ENCODE measurements around the gene ITIH4. TPM values are rescaled to one million over a fixed set of nuclear protein-coding genes. Genes with fewer than 3 reads are reported as not detected.

The ITIH4 gene
- 1 to 10 TPM; 4.9 to 5.5 TPM for total RNA-seq

DNA sequence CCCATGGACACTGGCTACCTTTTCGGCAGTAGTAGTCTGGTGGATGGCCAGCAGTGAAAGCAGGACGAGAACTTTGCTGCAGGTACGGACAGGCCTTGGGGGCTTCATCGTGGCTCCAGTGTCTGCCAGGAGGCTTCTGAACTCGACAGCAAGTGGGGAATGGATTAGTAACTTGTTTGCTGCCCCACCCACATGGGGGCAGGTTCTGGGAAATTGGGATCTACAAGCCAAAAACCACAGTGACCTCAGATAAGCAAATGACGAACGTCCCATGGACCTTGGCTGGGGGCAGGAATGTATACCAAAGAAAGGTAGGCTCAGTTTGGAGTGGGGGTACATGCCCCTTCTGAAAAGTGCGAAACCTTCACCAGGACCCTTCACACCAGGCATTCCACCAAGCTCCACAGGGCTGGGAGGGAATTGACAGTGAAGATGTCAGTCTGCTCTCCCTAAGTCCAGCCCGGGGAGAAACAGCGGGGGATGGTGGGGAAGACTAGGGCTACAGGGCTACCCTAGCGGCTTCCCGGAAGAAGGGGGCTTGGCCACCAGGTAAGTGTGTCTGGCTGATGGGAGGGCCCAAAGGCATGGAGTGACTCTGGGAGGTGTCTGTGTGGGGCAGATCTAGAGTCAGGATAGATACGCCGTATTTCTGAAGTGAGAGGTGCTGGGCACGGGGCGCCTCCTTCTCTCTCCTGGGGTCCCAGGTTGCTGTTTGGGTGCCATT lies at the start of gene ITIH4:
Gene ITIH4, minus strand, starts transcription at position 138 of the 724 bp plus-strand sequence. Its CDS starts 30 bp downstream, at position 108.
- Histone ChIP-seq H3K9me3 (no peaks in the 10 kb centered on the region), H3K27me3 (replicated peaks; ENCODE audit: insufficient read depth) (no peaks in the 10 kb centered on the region), H3K4me3 (no peak within 1 kb of the TSS), H3K4me1 (replicated peaks) (no peaks in the 10 kb centered on the region), H3K36me3 (no peaks in the 10 kb centered on the region), H3K27ac (peak within 1 kb of the TSS in 1 of 2 donors; percentile 7)
- 69% methylated on average over 16 of the region's 16 CpGs for WGBS
- TF ChIP-seq POLR2A (IDR thresholded peaks at IDR 0.05): no peak
- TF ChIP-seq, protein P1, sequence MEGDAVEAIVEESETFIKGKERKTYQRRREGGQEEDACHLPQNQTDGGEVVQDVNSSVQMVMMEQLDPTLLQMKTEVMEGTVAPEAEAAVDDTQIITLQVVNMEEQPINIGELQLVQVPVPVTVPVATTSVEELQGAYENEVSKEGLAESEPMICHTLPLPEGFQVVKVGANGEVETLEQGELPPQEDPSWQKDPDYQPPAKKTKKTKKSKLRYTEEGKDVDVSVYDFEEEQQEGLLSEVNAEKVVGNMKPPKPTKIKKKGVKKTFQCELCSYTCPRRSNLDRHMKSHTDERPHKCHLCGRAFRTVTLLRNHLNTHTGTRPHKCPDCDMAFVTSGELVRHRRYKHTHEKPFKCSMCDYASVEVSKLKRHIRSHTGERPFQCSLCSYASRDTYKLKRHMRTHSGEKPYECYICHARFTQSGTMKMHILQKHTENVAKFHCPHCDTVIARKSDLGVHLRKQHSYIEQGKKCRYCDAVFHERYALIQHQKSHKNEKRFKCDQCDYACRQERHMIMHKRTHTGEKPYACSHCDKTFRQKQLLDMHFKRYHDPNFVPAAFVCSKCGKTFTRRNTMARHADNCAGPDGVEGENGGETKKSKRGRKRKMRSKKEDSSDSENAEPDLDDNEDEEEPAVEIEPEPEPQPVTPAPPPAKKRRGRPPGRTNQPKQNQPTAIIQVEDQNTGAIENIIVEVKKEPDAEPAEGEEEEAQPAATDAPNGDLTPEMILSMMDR (IDR thresholded peaks at IDR 0.05): no peak
- TF ChIP-seq POLR2AphosphoS5 (IDR thresholded peaks at IDR 0.05): no peak
- intact Hi-C loops (cut with DNase I): no loop called here
- no peak for DNase-seq (ENCODE audit: low spot score)

DNA sequence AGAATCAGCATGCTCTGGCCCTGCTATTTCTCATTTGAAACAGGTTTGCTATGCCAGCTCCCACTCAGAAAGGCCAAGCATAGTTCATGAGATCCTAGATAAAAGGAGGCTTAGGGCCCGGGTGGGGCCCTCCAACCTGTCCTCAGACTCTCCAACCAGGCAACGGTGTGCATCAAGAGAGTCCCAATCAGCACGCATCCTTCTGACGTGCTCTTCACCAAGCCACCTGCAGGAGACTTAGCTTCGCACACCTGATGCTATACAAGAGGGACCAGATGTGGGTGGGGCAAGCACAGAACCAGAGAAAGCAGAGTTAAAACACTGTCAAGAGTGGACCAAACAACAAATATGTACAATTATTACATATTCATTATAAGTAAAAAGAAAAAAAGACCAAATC lies 49.6 kb upstream of the ITIH4 start:
- intact Hi-C loops (cut with DNase I): no loop called here
- 88% methylated on average over 5 of the region's 5 CpGs for WGBS
- no peaks in the 10 kb centered on the region for H3K36me3 ChIP-seq
- no peak for TF ChIP-seq POLR2AphosphoS5 (IDR thresholded peaks at IDR 0.05)
- TF ChIP-seq POLR2A (IDR thresholded peaks at IDR 0.05): no peak
- TF ChIP-seq, protein P1 (IDR thresholded peaks at IDR 0.05): no peak
- no peak overlapping the region for H3K27ac ChIP-seq
- no peaks in the 10 kb centered on the region for H3K27me3 ChIP-seq (replicated peaks; ENCODE audit: insufficient read depth)
- H3K9me3 ChIP-seq: no peaks in the 10 kb centered on the region
- no peaks in the 10 kb centered on the region for H3K4me1 ChIP-seq (replicated peaks)
- no peak for DNase-seq (ENCODE audit: low spot score)
- no peak overlapping the region for H3K4me3 ChIP-seq

DNA sequence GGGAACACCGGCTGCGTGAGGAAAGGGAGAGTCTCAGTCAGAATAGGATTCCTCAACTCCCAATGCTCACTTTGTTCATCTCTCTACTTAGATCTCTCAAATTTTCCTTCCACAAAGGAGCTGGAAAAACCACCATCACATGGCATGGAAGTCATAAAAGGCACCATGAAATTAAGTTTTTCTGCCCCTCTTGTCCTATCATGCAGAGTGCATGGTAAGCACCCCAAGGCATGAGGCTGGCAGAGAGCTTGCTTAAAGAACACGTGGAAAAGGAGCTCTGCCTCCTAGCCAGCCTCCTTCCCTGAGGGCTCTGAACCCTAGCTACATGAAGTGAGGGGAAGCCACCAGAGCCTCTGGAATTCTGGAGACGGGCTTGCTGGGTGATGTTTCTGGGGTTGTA lies 49.1 kb upstream of the ITIH4 start:
- DNase-seq (ENCODE audit: low spot score): no peak
- no peak overlapping the region for H3K4me3 ChIP-seq
- no peaks in the 10 kb centered on the region for H3K27me3 ChIP-seq (replicated peaks; ENCODE audit: insufficient read depth)
- H3K27ac ChIP-seq: no peak overlapping the region
- H3K9me3 ChIP-seq: no peaks in the 10 kb centered on the region
- TF ChIP-seq, protein P1 (IDR thresholded peaks at IDR 0.05): no peak
- TF ChIP-seq POLR2A (IDR thresholded peaks at IDR 0.05): no peak
- no peak for TF ChIP-seq POLR2AphosphoS5 (IDR thresholded peaks at IDR 0.05)
- H3K36me3 ChIP-seq: no peaks in the 10 kb centered on the region
- H3K4me1 ChIP-seq (replicated peaks): no peaks in the 10 kb centered on the region
- intact Hi-C loops (cut with DNase I): no loop called here
- WGBS: 87% methylated on average over 4 of the region's 4 CpGs

DNA sequence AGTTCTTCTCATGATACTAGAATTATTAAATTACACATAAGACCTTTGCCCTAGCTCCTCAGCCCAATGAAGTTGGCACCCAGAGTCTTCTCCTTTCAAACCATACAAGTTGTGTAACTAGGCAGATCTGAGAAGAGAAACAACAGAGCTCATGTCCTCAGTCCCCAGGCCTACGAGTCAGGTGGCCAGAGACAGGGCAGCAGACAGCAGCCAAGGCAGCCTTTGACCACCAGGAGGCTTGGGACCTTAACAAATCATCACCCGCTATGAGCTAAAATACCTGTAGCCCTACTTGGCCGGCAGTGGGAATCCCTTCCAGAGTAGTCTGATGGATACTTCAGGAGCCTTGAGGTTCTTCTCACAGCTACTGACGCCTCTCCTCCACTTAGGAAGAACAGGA lies 48.6 kb upstream of the ITIH4 start:
- H3K9me3 ChIP-seq: no peaks in the 10 kb centered on the region
- H3K27ac ChIP-seq: no peak overlapping the region
- intact Hi-C loops (cut with DNase I): no loop called here
- DNase-seq (ENCODE audit: low spot score): no peak
- TF ChIP-seq, protein P1 (IDR thresholded peaks at IDR 0.05): no peak
- TF ChIP-seq POLR2A (IDR thresholded peaks at IDR 0.05) (no peak), POLR2AphosphoS5 (IDR thresholded peaks at IDR 0.05) (no peak)
- H3K4me1 ChIP-seq (replicated peaks): no peaks in the 10 kb centered on the region
- no peaks in the 10 kb centered on the region for H3K27me3 ChIP-seq (replicated peaks; ENCODE audit: insufficient read depth)
- no peak overlapping the region for H3K4me3 ChIP-seq
- H3K36me3 ChIP-seq: no peaks in the 10 kb centered on the region
- 65% methylated on average over 4 of the region's 4 CpGs for WGBS

DNA sequence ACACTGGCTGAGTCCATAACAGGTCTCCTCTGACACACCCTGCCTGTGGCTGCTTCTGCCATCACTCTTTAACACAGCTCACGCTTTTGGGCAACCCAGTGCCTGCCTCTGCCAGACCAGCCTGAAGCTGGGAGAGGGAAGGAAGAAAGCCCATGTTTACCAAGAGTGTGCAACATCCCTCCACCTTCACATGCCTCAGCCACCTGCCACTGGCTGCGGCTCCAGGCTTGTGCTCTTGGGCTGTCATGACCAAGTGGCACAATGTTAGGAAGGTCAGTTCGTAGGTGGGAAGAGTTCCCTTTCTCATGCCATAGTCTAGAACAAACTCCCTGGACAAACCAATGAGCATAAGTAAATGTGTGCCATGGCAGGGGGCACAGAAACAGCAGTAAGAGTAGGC lies 46.6 kb upstream of the ITIH4 start:
- no peak overlapping the region for H3K4me3 ChIP-seq
- intact Hi-C loops (cut with DNase I): no loop called here
- H3K27me3 ChIP-seq (replicated peaks; ENCODE audit: insufficient read depth): no peaks in the 10 kb centered on the region
- TF ChIP-seq, protein P1 (IDR thresholded peaks at IDR 0.05): no peak
- TF ChIP-seq POLR2A (IDR thresholded peaks at IDR 0.05) (no peak), POLR2AphosphoS5 (IDR thresholded peaks at IDR 0.05) (no peak)
- H3K4me1 ChIP-seq (replicated peaks): no peaks in the 10 kb centered on the region
- H3K9me3 ChIP-seq: no peaks in the 10 kb centered on the region
- no peak for DNase-seq (ENCODE audit: low spot score)
- no peak overlapping the region for H3K27ac ChIP-seq
- WGBS: 96% methylated on average over 3 of the region's 3 CpGs
- no peaks in the 10 kb centered on the region for H3K36me3 ChIP-seq
